Naive thymus-derived CD4-positive, alpha-beta T cell (primary cell): ENCODE measurements around the gene GPR161. TPM values are rescaled to one million over a fixed set of nuclear protein-coding genes. Genes with fewer than 3 reads are reported as not detected.

Experiments used
- ATAC-seq: fragments of 150-1000 bp; cut with Tn5 transposase; 2 replicates; pipeline ENCODE4 v1.10.0; 2021; ENCODE audit warnings: mild to moderate bottlenecking, moderate library complexity
- CTCF ChIA-PET: fragments of 350-600 bp; sonication (Branson Sonifier 250); formaldehyde crosslinking; loops from one replicate; lab custom pipeline; 2021; ENCODE audit warnings: antibody characterized with exemption; lab: Charles Lee
- POLR2A ChIA-PET: fragments of 350-600 bp; sonication (Branson Sonifier 250); formaldehyde crosslinking; loops from one replicate; lab custom pipeline; 2021; ENCODE audit warnings: antibody characterized with exemption, inconsistent platforms; lab: Charles Lee
- DNase-seq, 9 donors: peaks; one replicate each; pipeline versions ENCODE4 v3.0.0 to v3.0.0-alpha.2; 2020 to 2022; ENCODE audit warnings: mixed read lengths in 1 of 9
- H3K27ac ChIP-seq: one replicate; pipeline ENCODE4 v1.7.0; 2013; ENCODE audit warnings: mild to moderate bottlenecking, low read depth, low read length, moderate library complexity
- H3K27me3 ChIP-seq, 2 donors: one replicate each; pipeline ENCODE4 v1.7.0; 2013; ENCODE audit warnings: low read length in 2 of 2, mild to moderate bottlenecking in 2 of 2, moderate library complexity in 2 of 2; ENCODE audit not compliant: control insufficient read depth in 2 of 2, insufficient read depth in 2 of 2
- H3K36me3 ChIP-seq, 3 experiments: 1 replicate in 2 of 3; 2 replicates in 1 of 3; pipeline ENCODE4 v1.7.0; 2013; ENCODE audit warnings: low read length in 3 of 3, mild to moderate bottlenecking in 3 of 3, moderate library complexity in 1 of 3; ENCODE audit not compliant: insufficient read depth in 3 of 3, control insufficient read depth in 2 of 3
- H3K4me1 ChIP-seq, 2 donors: one replicate each; pipeline ENCODE4 v1.7.0; 2013; ENCODE audit warnings: low read length in 2 of 2, mild to moderate bottlenecking in 2 of 2, moderate library complexity in 1 of 2; ENCODE audit not compliant: control insufficient read depth in 2 of 2, insufficient read depth in 2 of 2
- H3K4me3 ChIP-seq: 2 replicates; pipeline ENCODE4 v1.7.0; 2013; ENCODE audit warnings: mild to moderate bottlenecking, low read length
- H3K9me3 ChIP-seq, 3 experiments: 1 replicate in 2 of 3; 2 replicates in 1 of 3; pipeline ENCODE4 v1.7.0; 2013; ENCODE audit warnings: low read length in 3 of 3; ENCODE audit not compliant: control insufficient read depth in 2 of 3
- H3K27ac Mint-ChIP-seq, 9 donors: one replicate each; pipeline ENCODE4 v1.8.0; 2020 to 2022; ENCODE audit warnings: mixed read lengths in 9 of 9, mild to moderate bottlenecking in 8 of 9, moderate library complexity in 5 of 9, inconsistent platforms in 2 of 9
- H3K27me3 Mint-ChIP-seq, 5 donors: one replicate each; pipeline ENCODE4 v1.8.0; 2021 to 2022; ENCODE audit warnings: mixed read lengths in 5 of 5, mild to moderate bottlenecking in 1 of 5
- H3K36me3 Mint-ChIP-seq, 5 donors: one replicate each; pipeline ENCODE4 v1.8.0; 2020 to 2022; ENCODE audit warnings: mixed read lengths in 5 of 5, mild to moderate bottlenecking in 3 of 5, inconsistent platforms in 1 of 5
- H3K4me1 Mint-ChIP-seq, 7 donors: one replicate each; pipeline ENCODE4 v1.8.0; 2020 to 2022; ENCODE audit warnings: mixed read lengths in 7 of 7, mild to moderate bottlenecking in 3 of 7, inconsistent platforms in 1 of 7
- H3K4me3 Mint-ChIP-seq, 10 donors: one replicate each; pipeline ENCODE4 v1.8.0; 2020 to 2022; ENCODE audit warnings: mild to moderate bottlenecking in 10 of 10, mixed read lengths in 10 of 10, moderate library complexity in 6 of 10, inconsistent platforms in 2 of 10
- H3K9me3 Mint-ChIP-seq, 11 donors: one replicate each; pipeline ENCODE4 v1.8.0; 2020 to 2022; ENCODE audit warnings: mixed read lengths in 11 of 11, mild to moderate bottlenecking in 4 of 11, inconsistent platforms in 1 of 11, moderate library complexity in 1 of 11
- intact Hi-C, 2 donors: fragments of 100-400 bp; cut with micrococcal nuclease; formaldehyde crosslinking; loops; one replicate each; pipeline ENCODE4 v1.15.1; 2023
- polyA plus RNA-seq, 2 donors: library from polyadenylated mRNA; unstranded; fragments of 300-500 nt; fragmentation: Illumina TruSeq; gene quantifications; one replicate each; pipeline ENCODE4 v1.2.3, GENCODE V29; 2021
- total RNA-seq, 6 experiments: library from RNA in 5 of 6; stranded (reverse) in 5 of 6; gene quantifications; 1 replicate in 5 of 6; 2 replicates in 1 of 6; pipeline ENCODE4 v1.2.3 and lab custom pipeline; 2021 to 2026

Gene GPR161
- total and polyA plus RNA-seq, 7 experiments from 2014 or later, result 0.05 to 0.60 (median 0.17) TPM; not detected in 3

DNA sequence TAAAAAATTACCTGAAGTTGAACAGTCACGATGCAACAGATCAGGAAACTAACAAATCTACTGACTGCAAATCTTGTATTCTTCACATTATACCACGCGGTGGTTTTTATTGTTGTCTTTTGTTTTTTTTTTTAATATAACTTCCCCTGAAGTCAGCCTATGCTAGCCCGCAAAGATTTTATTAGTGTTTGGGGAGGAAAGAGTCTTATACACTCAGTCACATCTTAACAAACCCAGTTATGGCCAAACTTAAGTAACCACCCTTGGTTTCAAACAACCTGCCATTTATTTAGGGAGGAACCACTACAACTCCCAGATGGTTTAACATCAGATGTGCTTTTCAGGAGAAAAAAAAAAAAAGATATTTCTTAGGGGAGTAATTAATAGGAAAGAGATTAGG, 15.2 kb upstream of the GPR161 start:
- DNase-seq, result no peak
- no peaks in the 10 kb centered on the region for H3K9me3 ChIP-seq
- no peaks in the 10 kb centered on the region for H3K36me3 ChIP-seq
- no peak overlapping the region for H3K27ac Mint-ChIP-seq
- H3K4me1 ChIP-seq, result no peaks in the 10 kb centered on the region
- no peak overlapping the region for H3K4me3 ChIP-seq
- no peak for ATAC-seq
- POLR2A ChIA-PET, result no interaction called here
- peaks cover 0 to 17% (median 3%) of the 10 kb centered on the region in 5 donors for H3K27me3 Mint-ChIP-seq
- peaks cover 0 to 6% (median 0%) of the 10 kb centered on the region in 11 donors for H3K9me3 Mint-ChIP-seq
- no peak overlapping the region for H3K27ac ChIP-seq
- peaks cover 0 to 13% (median 4%) of the 10 kb centered on the region in 7 donors for H3K4me1 Mint-ChIP-seq
- no peaks in the 10 kb centered on the region for H3K36me3 Mint-ChIP-seq
- no peaks in the 10 kb centered on the region for H3K27me3 ChIP-seq
- intact Hi-C loops, result no loop called here
- CTCF ChIA-PET, result interaction anchor here (0.7 kb wide), 1 partner anchor 769 kb away, joined by 6 read pairs; no protein-coding TSS in a partner anchor
- H3K4me3 Mint-ChIP-seq, result no peak overlapping the region

DNA sequence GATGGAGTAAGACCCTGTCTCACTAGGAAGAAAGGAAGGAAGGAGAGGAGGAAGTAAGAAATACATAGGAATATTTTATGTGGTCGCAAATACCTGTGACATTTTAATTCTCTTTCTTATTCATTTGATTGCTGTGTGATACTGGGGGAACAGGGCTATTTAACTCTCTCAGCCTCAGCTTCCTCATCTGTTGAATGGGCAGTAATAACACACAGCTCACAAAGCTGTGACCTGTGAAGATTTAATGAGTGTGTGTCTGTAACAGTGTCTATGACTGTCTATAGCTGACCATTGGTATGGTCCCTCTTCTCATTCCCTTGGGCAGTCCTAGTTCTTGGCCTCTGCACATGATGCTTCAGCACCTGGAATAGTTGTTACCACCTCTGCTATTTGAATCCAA, 13.6 kb upstream of the GPR161 start:
- ChIA-PET CTCF (no interaction called here), POLR2A (no interaction called here)
- Mint-ChIP-seq H3K4me1 (peaks cover under 1 to 20% (median 6%) of the 10 kb centered on the region in 7 donors), H3K9me3 (peaks cover 0 to 4% (median 0%) of the 10 kb centered on the region in 11 donors), H3K27ac (no peak overlapping the region), H3K4me3 (no peak overlapping the region), H3K36me3 (no peaks in the 10 kb centered on the region), H3K27me3 (peaks cover 0 to 5% (median 0%) of the 10 kb centered on the region in 5 donors)
- Histone ChIP-seq H3K27me3 (no peaks in the 10 kb centered on the region), H3K9me3 (no peaks in the 10 kb centered on the region), H3K4me1 (peaks cover 0 to 4% of the 10 kb centered on the region in 2 donors), H3K36me3 (no peaks in the 10 kb centered on the region), H3K4me3 (no peak overlapping the region), H3K27ac (no peak overlapping the region)
- DNase-seq, result no peak
- ATAC-seq, result no peak
- intact Hi-C loops, result no loop called here

DNA sequence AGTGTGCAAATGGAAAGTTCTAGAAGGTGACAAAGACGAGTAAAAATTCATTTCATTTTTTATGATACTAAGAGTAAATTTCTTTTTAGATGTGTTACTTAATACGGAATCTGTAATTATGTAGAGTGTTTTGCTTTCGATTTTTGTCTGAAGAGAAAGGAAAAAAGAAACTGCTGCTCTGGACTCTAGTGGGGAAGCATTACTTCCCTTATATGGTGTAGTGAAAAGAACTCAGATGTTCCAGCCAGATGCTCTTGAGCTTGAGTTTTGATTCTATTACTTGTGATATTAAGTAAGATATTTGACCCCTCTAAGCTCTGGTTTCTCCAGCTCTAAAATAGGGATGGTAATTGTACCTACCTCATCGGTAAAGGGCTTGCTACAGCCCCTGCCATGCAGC, 12.2 kb upstream of the GPR161 start:
- H3K9me3 ChIP-seq, result no peaks in the 10 kb centered on the region

DNA sequence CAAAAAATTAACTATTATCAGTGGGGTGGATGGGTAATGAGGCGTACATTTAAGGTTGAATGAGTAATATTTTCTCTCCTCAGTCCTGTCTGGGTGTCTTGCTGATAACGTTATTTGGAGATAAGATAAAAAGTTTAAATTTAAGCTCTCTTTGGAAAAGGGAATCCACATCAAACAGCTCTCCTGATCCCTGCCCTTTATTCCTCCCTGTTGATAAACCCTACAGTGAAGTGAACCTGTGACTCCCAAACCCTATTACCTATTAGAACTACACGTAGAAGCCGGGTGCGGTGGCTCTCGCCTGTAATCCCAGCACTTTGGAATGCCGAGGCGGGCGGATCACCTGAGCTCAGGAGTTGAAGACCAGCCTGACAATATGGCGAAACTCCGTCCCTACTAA, 9.9 kb upstream of the GPR161 start:
- Mint-ChIP-seq H3K4me3 (peak overlapping the region in 1 of 10 donors; percentile 10), H3K9me3 (no peaks in the 10 kb centered on the region), H3K27me3 (peaks cover 0 to 8% (median 0%) of the 10 kb centered on the region in 5 donors), H3K36me3 (no peaks in the 10 kb centered on the region), H3K27ac (no peak overlapping the region), H3K4me1 (peaks cover 4 to 23% (median 9%) of the 10 kb centered on the region in 7 donors)
- Histone ChIP-seq H3K27me3 (no peaks in the 10 kb centered on the region), H3K27ac (no peak overlapping the region), H3K4me3 (no peak overlapping the region), H3K9me3 (no peaks in the 10 kb centered on the region), H3K36me3 (no peaks in the 10 kb centered on the region), H3K4me1 (peaks cover 0 to 6% of the 10 kb centered on the region in 2 donors)
- DNase-seq (no peak), ATAC-seq (no peak)
- POLR2A ChIA-PET, result no interaction called here
- CTCF ChIA-PET, result interaction anchor here (0.7 kb wide), 1 partner anchor 63 kb away, joined by 3 read pairs; no protein-coding TSS in a partner anchor
- intact Hi-C loops, result no loop called here

More for the DNA sequence above, 12.2 kb upstream of the GPR161 start:
- H3K27ac Mint-ChIP-seq, result no peak overlapping the region
- Histone ChIP-seq H3K27me3 (no peaks in the 10 kb centered on the region), H3K4me3 (no peak overlapping the region), H3K27ac (no peak overlapping the region), H3K36me3 (no peaks in the 10 kb centered on the region), H3K4me1 (peaks cover 0 to 6% of the 10 kb centered on the region in 2 donors)
- ATAC-seq (no peak), DNase-seq (no peak)
- POLR2A ChIA-PET, result interaction anchor here (0.5 kb wide), 1 partner anchor 53 kb away, joined by 3 read pairs; no protein-coding TSS in a partner anchor
- no peaks in the 10 kb centered on the region for H3K9me3 Mint-ChIP-seq
- peaks cover 4 to 23% (median 9%) of the 10 kb centered on the region in 7 donors for H3K4me1 Mint-ChIP-seq
- CTCF ChIA-PET, result no interaction called here
- no peaks in the 10 kb centered on the region for H3K36me3 Mint-ChIP-seq
- H3K27me3 Mint-ChIP-seq, result peaks cover 0 to 5% (median 0%) of the 10 kb centered on the region in 5 donors
- peak overlapping the region in 3 of 10 donors; percentile 18 to 38 (median 26) for H3K4me3 Mint-ChIP-seq
- intact Hi-C loops, result no loop called here

DNA sequence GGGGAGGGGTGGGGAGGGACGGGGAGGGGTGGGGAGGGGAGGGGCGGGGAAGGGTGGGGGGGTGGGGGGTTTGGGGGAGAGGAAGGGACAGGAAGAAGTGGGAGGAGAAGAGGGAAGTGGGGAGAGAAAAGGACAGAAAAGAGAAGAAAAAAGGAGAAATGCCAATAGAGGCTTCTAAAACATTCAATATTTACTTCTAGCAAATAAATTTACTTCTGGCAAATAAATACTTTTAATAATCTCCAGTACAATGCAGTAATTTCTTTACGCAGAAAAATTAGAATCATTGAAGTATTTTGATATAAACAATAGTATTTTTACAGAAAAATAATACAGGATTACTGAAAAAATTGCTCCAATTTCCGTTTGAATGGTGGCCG, 9.4 kb upstream of the GPR161 start:
- H3K27me3 ChIP-seq, result no peaks in the 10 kb centered on the region
- ATAC-seq (no peak), DNase-seq (no peak)
- CTCF ChIA-PET, result interaction anchor here (1.5 kb wide), 1 partner anchor 11 kb away, joined by 4 read pairs; no protein-coding TSS in a partner anchor
- peaks cover 0 to 6% of the 10 kb centered on the region in 2 donors for H3K4me1 ChIP-seq
- Mint-ChIP-seq H3K36me3 (no peaks in the 10 kb centered on the region), H3K27me3 (peaks cover 0 to 12% (median 0%) of the 10 kb centered on the region in 5 donors), H3K4me1 (peaks cover 4 to 23% (median 9%) of the 10 kb centered on the region in 7 donors), H3K4me3 (peak overlapping the region in 1 of 10 donors; percentile 29), H3K9me3 (no peaks in the 10 kb centered on the region), H3K27ac (no peak overlapping the region)
- H3K9me3 ChIP-seq, result no peaks in the 10 kb centered on the region
- H3K27ac ChIP-seq, result no peak overlapping the region
- H3K36me3 ChIP-seq, result no peaks in the 10 kb centered on the region
- POLR2A ChIA-PET, result no interaction called here
- no peak overlapping the region for H3K4me3 ChIP-seq
- intact Hi-C loops, result no loop called here

- CTCF ChIA-PET, result interaction anchor here (0.7 to 1.5 kb wide), 2 partner anchors 10 to 77 kb away, joined by 3 to 4 read pairs; no protein-coding TSS in a partner anchor
- Histone ChIP-seq H3K4me3 (no peak overlapping the region), H3K4me1 (peaks cover 0 to 6% of the 10 kb centered on the region in 2 donors), H3K27me3 (no peaks in the 10 kb centered on the region), H3K27ac (no peak overlapping the region), H3K36me3 (no peaks in the 10 kb centered on the region), H3K9me3 (no peaks in the 10 kb centered on the region)
- ATAC-seq (peak; percentile 98), DNase-seq (peak; percentile 58 to 85 (median 73))
- intact Hi-C loops, result loop anchor here (1.0 to 2.0 kb wide), 2 partner anchors 61 kb away; no protein-coding TSS in a partner anchor
- peak overlapping the region in 1 of 9 donors; percentile 57 for H3K27ac Mint-ChIP-seq
- peaks cover 4 to 23% (median 9%) of the 10 kb centered on the region in 7 donors for H3K4me1 Mint-ChIP-seq
- H3K27me3 Mint-ChIP-seq, result peaks cover 0 to 19% (median 0%) of the 10 kb centered on the region in 5 donors
- POLR2A ChIA-PET, result no interaction called here
- H3K36me3 Mint-ChIP-seq, result no peaks in the 10 kb centered on the region
- H3K4me3 Mint-ChIP-seq, result peak overlapping the region in 8 of 10 donors; percentile 16 to 62 (median 52)
- H3K9me3 Mint-ChIP-seq, result no peaks in the 10 kb centered on the region
These were observed 8.7 kb upstream of the GPR161 start for GRCh38 chr1:168145184-168146159.
